OCI-LY1 (cell line): ENCODE measurements around the gene IRX4.

Experiments used
- H2AFZ ChIP-seq: fragments of 200-600 bp; sonication (generic), shearing (Covaris generic); 2 replicates; pipeline ENCODE4 v1.6.0; 2014; ENCODE audit warnings: antibody characterized with exemption, mild to moderate bottlenecking, low read length
- H3F3A ChIP-seq: fragments of 200-600 bp; sonication (generic), shearing (Covaris generic); 2 replicates; pipeline ENCODE4 v1.6.0; 2014; ENCODE audit warnings: mild to moderate bottlenecking, antibody characterized with exemption, low read length, moderate library complexity; ENCODE audit not compliant: insufficient read depth
- H3K27ac ChIP-seq: fragments of 200-600 bp; sonication (generic); 2 replicates; pipeline ENCODE4 v1.5.1; 2014; ENCODE audit warnings: low read length, mixed run types, mild to moderate bottlenecking, low read depth; ENCODE audit not compliant: poor library complexity, severe bottlenecking
- H3K27me3 ChIP-seq: fragments of 200-600 bp; sonication (generic); 2 replicates; pipeline ENCODE4 v1.6.0; 2014; ENCODE audit warnings: antibody characterized with exemption, mild to moderate bottlenecking, low read length, moderate library complexity; ENCODE audit not compliant: insufficient read depth
- H3K36me3 ChIP-seq: fragments of 200-600 bp; sonication (generic); 2 replicates; pipeline ENCODE4 v1.6.1; 2014; ENCODE audit warnings: mild to moderate bottlenecking, antibody characterized with exemption, low read length, moderate library complexity, mixed read lengths; ENCODE audit not compliant: insufficient read depth
- H3K4me1 ChIP-seq: fragments of 200-600 bp; sonication (generic); 2 replicates; pipeline ENCODE4 v1.5.1; 2014; ENCODE audit warnings: mild to moderate bottlenecking, low read length, moderate library complexity; ENCODE audit not compliant: insufficient read depth, severe bottlenecking
- H3K4me2 ChIP-seq: fragments of 200-600 bp; sonication (generic), shearing (Covaris generic); 2 replicates; pipeline ENCODE4 v1.6.1; 2014; ENCODE audit warnings: low read length
- H3K4me3 ChIP-seq: fragments of 200-600 bp; sonication (generic); 2 replicates; pipeline ENCODE4 v1.5.1; 2014; ENCODE audit warnings: low read length, low read depth, mild to moderate bottlenecking, mixed read lengths; ENCODE audit not compliant: poor library complexity, severe bottlenecking
- H3K79me2 ChIP-seq: fragments of 200-600 bp; shearing (Covaris generic); 2 replicates; pipeline ENCODE4 v1.6.1; 2016; ENCODE audit warnings: mixed run types, low read length, mixed read lengths; ENCODE audit not compliant: insufficient read depth
- H3K9ac ChIP-seq: fragments of 200-600 bp; sonication (generic), shearing (Covaris generic); 2 replicates; pipeline ENCODE4 v1.6.1; 2014; ENCODE audit warnings: mild to moderate bottlenecking, low read length, mixed read lengths
- H3K9me2 ChIP-seq: fragments of 200-600 bp; sonication (generic), shearing (Covaris generic); 2 replicates; pipeline ENCODE4 v1.6.1; 2014; ENCODE audit warnings: low read depth, mild to moderate bottlenecking, low read length, mixed read lengths
- H3K9me3 ChIP-seq: fragments of 200-600 bp; shearing (Covaris generic); 2 replicates; pipeline ENCODE4 v1.6.1; 2014; ENCODE audit warnings: low read length, mixed read lengths
- H4K20me1 ChIP-seq: fragments of 200-600 bp; sonication (generic), shearing (Covaris generic); 2 replicates; pipeline ENCODE4 v1.6.0; 2016; ENCODE audit warnings: mild to moderate bottlenecking, low read length; ENCODE audit not compliant: insufficient read depth
- CTCF ChIP-seq: fragments of 200-600 bp; sonication (generic), shearing (Covaris generic); IDR thresholded peaks from 2 replicates; pipeline ENCODE4 v1.5.1; 2017; ENCODE audit warnings: mild to moderate bottlenecking, antibody characterized with exemption, low read length, moderate library complexity, mixed read lengths
- EZH2 ChIP-seq: fragments of 200-600 bp; sonication (generic), shearing (Covaris generic); IDR thresholded peaks from 2 replicates; pipeline ENCODE4 v1.8.0; 2017; ENCODE audit warnings: borderline replicate concordance, mixed run types, mild to moderate bottlenecking, antibody characterized with exemption, low read length, moderate library complexity, mixed read lengths

Gene IRX4

GRCh38 chr5:1840741-1841521 lies 41.8 kb downstream of the IRX4 start:
- Histone ChIP-seq H3K4me1 (no peaks in the 10 kb centered on the region), H3K9ac (no peak overlapping the region), H3K9me2 (no peaks in the 10 kb centered on the region), H3K27ac (no peak overlapping the region), H3K4me2 (no peak overlapping the region), H3K9me3 (no peaks in the 10 kb centered on the region), H2AFZ (no peak overlapping the region), H3K4me3 (no peak overlapping the region), H3K79me2 (no peaks in the 10 kb centered on the region), H3F3A (no peaks in the 10 kb centered on the region), H4K20me1 (no peaks in the 10 kb centered on the region), H3K36me3 (no peaks in the 10 kb centered on the region), H3K27me3 (peaks cover 5% of the 10 kb centered on the region)
- TF ChIP-seq CTCF (no peak), EZH2 (no peak)

- Histone ChIP-seq H3K79me2 (no peaks in the 10 kb centered on the region), H2AFZ (no peak overlapping the region), H3K9me2 (no peaks in the 10 kb centered on the region), H3K36me3 (no peaks in the 10 kb centered on the region), H3K27me3 (peaks cover 4% of the 10 kb centered on the region), H3K4me3 (no peak overlapping the region), H3K4me1 (no peaks in the 10 kb centered on the region), H3F3A (no peaks in the 10 kb centered on the region), H3K9ac (no peak overlapping the region), H3K27ac (no peak overlapping the region), H3K4me2 (no peak overlapping the region), H4K20me1 (no peaks in the 10 kb centered on the region), H3K9me3 (no peaks in the 10 kb centered on the region)
- TF ChIP-seq EZH2 (no peak), CTCF (no peak)
Observed at GRCh38 chr5:1840071-1840547, 42.6 kb downstream of the IRX4 start.

GRCh38 chr5:1838013-1838412 lies 44.7 kb downstream of the IRX4 start:
- Histone ChIP-seq H3K27ac (no peak overlapping the region), H3K79me2 (no peaks in the 10 kb centered on the region), H3K4me2 (no peak overlapping the region), H3K36me3 (no peaks in the 10 kb centered on the region), H4K20me1 (no peaks in the 10 kb centered on the region), H3K27me3 (no peaks in the 10 kb centered on the region), H3K4me3 (no peak overlapping the region), H3K9ac (no peak overlapping the region), H3K9me2 (no peaks in the 10 kb centered on the region), H2AFZ (no peak overlapping the region), H3K4me1 (no peaks in the 10 kb centered on the region), H3K9me3 (no peaks in the 10 kb centered on the region), H3F3A (no peaks in the 10 kb centered on the region)
- TF ChIP-seq CTCF (no peak), EZH2 (no peak)
